Activated CD8-positive, alpha-beta memory T cell treated with anti-CD3 and anti-CD28 coated beads for 4 hours (primary cell): ENCODE data around the gene MACO1.
A peak's percentile ranks its signal among the peaks of the same experiment; 100 is the strongest.
"Not testable (repeated sequence)": the region's sequence is repeated elsewhere in the genome, so short reads cannot be mapped to it uniquely, and the experiment has no call there.

Source experiments
- DNase-seq, 2 donors: peaks; one replicate each; pipeline ENCODE4 v3.0.0-alpha.2; 2020; ENCODE audit warnings: low read depth in 2 of 2

MACO1 gene

GRCh38 chr1:25486602-25487001 lies 55.9 kb downstream of the MACO1 start:
- DNase-seq = no peak

- peak in 1 of 2 donors; percentile 11 for DNase-seq
Observed at GRCh38 chr1:25487628-25488027, 56.9 kb downstream of the MACO1 start.

- DNase-seq = no peak
Observed at GRCh38 chr1:25492323-25492722, 61.6 kb downstream of the MACO1 start.

DNA sequence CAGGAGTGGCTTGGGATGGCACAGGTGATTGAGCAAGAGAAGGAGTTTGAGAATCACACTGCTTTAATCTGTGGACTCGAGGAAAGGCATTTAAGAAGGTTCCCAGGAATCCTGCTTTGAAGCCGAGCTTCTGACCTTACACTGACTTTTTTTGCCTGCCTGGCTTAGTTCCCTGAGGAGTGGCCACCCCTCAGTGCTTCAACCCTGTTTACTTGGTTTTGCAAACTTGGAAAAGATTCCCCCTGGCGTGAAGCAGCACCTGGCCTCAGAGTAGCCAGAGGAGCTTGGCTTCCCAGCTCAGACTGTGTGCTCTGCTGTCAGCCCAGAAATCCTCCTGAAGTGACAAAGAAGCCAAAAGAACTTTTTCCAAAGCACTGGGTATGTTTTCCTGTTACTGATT lies 64.3 kb downstream of the MACO1 start:
- DNase-seq = no peak

DNA sequence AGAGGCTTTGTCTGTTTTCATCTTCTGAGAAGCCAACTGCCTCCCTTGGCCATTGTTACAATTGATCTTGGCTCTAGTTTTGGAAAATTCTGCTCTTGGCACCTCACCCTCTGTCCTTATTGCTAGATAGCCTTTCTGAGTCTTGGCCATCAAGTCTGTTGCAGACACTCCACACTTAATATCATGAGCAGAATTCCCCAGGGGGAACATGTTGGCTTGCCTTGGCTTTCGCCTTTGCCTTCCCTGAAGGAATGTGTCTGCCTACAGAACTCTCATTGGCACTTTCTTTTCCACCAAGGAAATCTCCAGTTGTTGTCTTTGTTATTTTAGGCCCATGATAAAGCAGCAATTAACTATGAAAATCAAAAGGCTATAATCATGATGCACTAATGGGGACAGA lies 70.0 kb downstream of the MACO1 start:
- DNase-seq = no peak

DNA sequence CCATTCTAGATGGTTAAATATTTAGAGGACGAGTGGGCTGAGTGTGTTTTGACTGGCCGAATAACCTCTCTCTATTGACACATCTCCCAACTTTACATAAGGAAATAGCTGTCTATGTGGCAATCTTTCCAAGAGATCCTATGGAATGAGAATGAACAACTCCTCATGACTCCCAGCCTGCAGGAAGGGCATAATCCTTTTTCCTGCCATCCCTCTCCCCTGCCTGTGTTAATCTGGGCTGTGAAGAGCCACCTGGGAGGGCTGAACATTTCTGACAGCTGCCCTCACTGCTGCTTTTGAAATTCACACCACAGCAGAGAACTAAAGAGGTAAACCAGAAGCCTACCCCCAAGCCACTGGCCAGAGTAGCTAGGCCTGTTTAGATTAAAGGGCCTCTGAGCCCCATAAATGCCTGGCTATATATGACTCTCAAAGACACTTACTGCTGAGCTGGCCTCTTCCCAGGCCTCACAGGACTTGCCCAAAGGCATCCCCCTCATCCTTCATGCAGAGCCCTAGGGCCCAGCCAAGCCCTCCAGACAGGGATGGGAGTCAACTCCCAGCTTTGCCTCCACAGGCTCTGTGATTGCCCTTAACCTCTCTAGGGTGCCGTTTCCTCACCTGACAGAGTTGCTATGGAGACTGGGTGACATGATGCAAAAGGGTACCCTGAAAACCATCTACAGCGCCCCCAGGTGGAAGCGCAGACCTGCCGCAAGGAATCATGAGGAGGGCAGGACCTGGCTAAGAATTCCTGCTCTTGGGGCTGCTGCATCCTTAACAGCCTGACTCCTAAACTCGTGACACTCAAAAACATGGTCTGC lies 70.8 kb downstream of the MACO1 start:
- no peak for DNase-seq

- no peak for DNase-seq
Observed at GRCh38 chr1:25502957-25503356, 72.3 kb downstream of the MACO1 start.

GRCh38 chr1:25503551-25504426 lies 73.1 kb downstream of the MACO1 start:
- peak; percentile 34 to 41 for DNase-seq

- DNase-seq = no peak
Observed at GRCh38 chr1:25504706-25505595, 74.3 kb downstream of the MACO1 start.

DNA sequence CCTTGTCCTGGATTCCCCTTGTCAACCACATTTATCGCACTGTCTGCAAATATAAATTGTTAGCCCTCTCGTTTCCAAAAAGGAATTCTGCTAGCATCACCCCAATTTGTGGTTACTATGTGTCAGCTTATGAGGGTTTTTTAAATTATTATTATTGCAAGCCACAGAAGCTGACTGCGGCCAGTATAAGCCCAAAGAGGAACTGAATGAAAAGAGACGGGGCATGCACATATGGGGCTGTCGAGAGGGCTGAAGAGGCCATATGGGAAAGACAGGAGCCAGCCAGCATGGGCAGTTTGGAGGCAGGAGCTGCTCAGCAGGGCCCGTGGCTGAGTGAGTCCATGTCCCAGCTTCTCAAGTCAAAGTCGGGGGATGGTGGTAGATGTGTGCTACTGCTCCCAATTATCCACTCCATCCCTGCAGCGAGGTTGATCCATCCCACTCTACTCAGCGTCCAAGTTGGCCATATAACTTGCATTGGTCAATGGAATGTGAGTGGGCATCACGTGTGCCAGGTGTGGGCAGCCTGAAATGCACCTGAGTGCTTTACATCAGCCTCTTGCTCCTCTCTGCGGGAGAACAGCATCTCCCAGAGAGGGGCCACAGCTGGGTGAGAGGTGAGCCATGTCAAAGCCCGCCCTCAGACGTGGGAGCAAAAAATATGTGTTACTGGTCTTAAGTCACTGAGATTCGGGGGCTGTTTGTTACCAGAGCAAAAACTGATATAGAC lies 75.1 kb downstream of the MACO1 start:
- no peak for DNase-seq

- DNase-seq = not testable (repeated sequence)
Observed at GRCh38 chr1:25506566-25507463, 76.1 kb downstream of the MACO1 start.

DNA sequence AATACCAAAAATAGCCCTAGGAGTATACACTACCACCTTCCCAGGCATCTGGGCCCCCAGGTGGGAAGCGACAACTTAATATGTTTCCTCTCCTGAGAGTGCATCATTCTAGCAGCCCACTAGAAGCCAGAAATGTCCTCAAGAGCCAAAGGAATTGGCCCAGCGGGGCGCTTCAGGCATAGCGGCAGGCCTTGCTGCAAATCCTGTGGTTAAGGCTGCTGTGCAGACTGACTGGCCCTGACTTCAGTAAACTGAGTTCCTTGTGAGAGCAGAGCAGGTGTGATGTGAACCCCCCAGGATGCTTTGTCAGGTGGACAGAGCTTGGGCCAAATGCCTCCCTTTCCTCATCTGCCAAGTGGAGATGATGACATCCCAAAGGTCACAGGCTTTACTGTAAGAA lies 83.0 kb downstream of the MACO1 start:
- no peak for DNase-seq

- no peak for DNase-seq
Observed at GRCh38 chr1:25515033-25515432, 84.3 kb downstream of the MACO1 start.

DNA sequence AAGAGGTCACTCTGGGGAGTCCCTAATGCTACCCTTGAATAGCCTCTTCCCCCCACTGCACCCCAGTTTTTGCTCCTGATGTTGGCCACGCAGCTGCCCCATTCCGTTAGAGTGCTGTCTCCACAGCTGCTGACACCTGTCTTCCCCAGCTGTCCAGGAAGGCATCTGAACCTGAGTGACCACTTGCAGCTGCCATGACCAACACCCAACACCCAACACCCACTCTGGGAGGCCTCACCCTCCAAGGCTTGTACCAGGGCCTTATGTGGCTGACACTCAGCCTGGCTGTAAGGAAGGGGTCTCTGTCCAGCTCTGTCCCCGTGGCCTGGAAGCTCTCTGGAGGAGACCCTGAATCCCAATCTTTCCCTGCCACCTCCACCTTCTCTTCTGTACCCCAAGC lies 86.0 kb downstream of the MACO1 start:
- DNase-seq = no peak

GRCh38 chr1:25517476-25518394 lies 87.0 kb downstream of the MACO1 start:
- no peak for DNase-seq

- no peak for DNase-seq
Observed at GRCh38 chr1:25519624-25520023, 88.9 kb downstream of the MACO1 start.

DNA sequence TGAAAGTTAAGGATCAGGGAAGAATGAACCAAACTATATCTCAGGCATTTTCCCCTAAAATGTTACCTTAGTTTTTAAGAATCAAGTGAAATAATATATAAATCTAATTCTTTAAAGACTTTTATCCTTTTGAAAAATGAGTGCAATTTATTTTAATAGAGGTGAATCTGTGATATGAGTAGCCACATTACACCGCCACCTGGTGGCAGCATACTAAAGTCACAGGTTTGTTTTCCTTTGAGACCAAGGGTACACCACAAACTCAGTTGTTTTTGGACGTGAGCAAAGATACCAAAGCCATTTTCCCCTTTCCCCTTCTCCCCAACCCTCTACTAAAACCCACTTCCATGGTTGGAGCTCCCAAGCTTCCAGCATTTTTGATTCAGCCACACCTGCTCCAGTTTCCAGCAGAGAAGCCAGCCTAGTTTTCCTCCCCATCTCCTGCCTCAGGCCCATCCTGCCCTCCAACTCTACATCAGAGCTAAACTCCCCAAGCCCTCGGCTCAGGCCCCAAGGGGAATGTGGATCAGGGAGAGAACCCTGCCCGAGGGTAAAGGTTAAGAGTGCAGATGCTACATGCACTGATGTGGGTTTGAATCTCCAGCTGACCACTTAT lies 89.9 kb downstream of the MACO1 start:
- peak; percentile 43 to 46 for DNase-seq

GRCh38 chr1:25522031-25522655 lies 91.4 kb downstream of the MACO1 start:
- no peak for DNase-seq
